ENCODE measurements around the gene MKX. TPM values are rescaled to one million over a fixed set of nuclear protein-coding genes. Genes with fewer than 3 reads are reported as not detected.
"Not testable (repeated sequence)": the region's sequence is repeated elsewhere in the genome, so short reads cannot be mapped to it uniquely, and the experiment has no call there.

The MKX gene
- total and polyA plus RNA-seq, 5 donors = 0.15 to 0.47 (median 0.20) TPM

- Histone ChIP-seq H3K4me1 (ENCODE audit: control insufficient read depth, insufficient read depth, low read length) (peaks cover 3% of the 10 kb centered on the region), H3K27ac (ENCODE audit: low read length) (no peak overlapping the region), H3K9me3 (ENCODE audit: control insufficient read depth, low read length) (no peaks in the 10 kb centered on the region), H3K4me3 (ENCODE audit: low read length) (no peak overlapping the region), H3K27me3 (ENCODE audit: control insufficient read depth, insufficient read depth) (no peaks in the 10 kb centered on the region)
- intact Hi-C loops (cut with DNase I) = no loop called here
- DNase-seq (no peak), ATAC-seq (no peak)
- WGBS = 74% methylated on average over 4 of the region's 4 CpGs
Measured at GRCh38 chr10:27688991-27689390, 56.6 kb downstream of the MKX start.

- intact Hi-C loops (cut with DNase I) = no loop called here
- no peak overlapping the region for H3K27ac ChIP-seq (ENCODE audit: low read length)
- no peak overlapping the region for H3K4me3 ChIP-seq (ENCODE audit: low read length)
- no peaks in the 10 kb centered on the region for H3K9me3 ChIP-seq (ENCODE audit: control insufficient read depth, low read length)
- H3K27me3 ChIP-seq (ENCODE audit: control insufficient read depth, insufficient read depth) = no peaks in the 10 kb centered on the region
- 74% methylated on average over 1 of the region's 1 CpG for WGBS
- DNase-seq = no peak
- no peak for ATAC-seq
- H3K4me1 ChIP-seq (ENCODE audit: control insufficient read depth, insufficient read depth, low read length) = peaks cover 3% of the 10 kb centered on the region
Measured at GRCh38 chr10:27688276-27688675, 57.3 kb downstream of the MKX start.

GRCh38 chr10:27687743-27688142 is 57.9 kb downstream of the MKX start:
- Histone ChIP-seq H3K27ac (ENCODE audit: low read length) (no peak overlapping the region), H3K4me1 (ENCODE audit: control insufficient read depth, insufficient read depth, low read length) (no peaks in the 10 kb centered on the region), H3K4me3 (ENCODE audit: low read length) (no peak overlapping the region), H3K27me3 (ENCODE audit: control insufficient read depth, insufficient read depth) (no peaks in the 10 kb centered on the region), H3K9me3 (ENCODE audit: control insufficient read depth, low read length) (no peaks in the 10 kb centered on the region)
- ATAC-seq (no peak), DNase-seq (no peak)
- intact Hi-C loops (cut with DNase I) = no loop called here
- WGBS = 31% methylated on average over 6 of the region's 6 CpGs

DNA sequence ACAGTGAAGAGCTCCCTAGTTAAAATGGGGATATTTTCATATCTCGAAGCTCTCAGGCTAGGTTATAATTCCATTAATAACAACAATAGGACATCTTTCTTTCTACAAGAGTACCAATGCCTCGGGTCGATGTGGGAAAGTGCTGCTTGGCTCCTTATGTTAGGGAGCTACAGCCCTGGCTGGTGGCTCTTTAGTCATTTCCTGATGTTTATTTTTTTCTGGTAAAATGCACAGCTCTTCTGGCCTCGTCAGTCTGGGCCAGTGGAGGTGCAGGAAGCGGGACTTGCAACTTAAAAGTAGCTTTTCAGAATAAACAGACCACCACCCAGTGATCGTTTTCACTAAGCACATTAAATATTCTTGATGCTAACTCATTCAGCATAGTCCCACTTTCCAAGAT is 58.3 kb downstream of the MKX start:
- no peak overlapping the region for H3K27ac ChIP-seq (ENCODE audit: low read length)

GRCh38 chr10:27685681-27686080 is 59.9 kb downstream of the MKX start:
- intact Hi-C loops (cut with DNase I) = no loop called here
- no peak overlapping the region for H3K27ac ChIP-seq (ENCODE audit: low read length)
- no peak overlapping the region for H3K4me3 ChIP-seq (ENCODE audit: low read length)
- ATAC-seq (no peak), DNase-seq (no peak)
- H3K9me3 ChIP-seq (ENCODE audit: control insufficient read depth, low read length) = no peaks in the 10 kb centered on the region
- WGBS = 82% methylated on average over 8 of the region's 8 CpGs
- no peaks in the 10 kb centered on the region for H3K4me1 ChIP-seq (ENCODE audit: control insufficient read depth, insufficient read depth, low read length)
- no peaks in the 10 kb centered on the region for H3K27me3 ChIP-seq (ENCODE audit: control insufficient read depth, insufficient read depth)

More for the DNA sequence above, 58.3 kb downstream of the MKX start:
- 60% methylated on average over 6 of the region's 6 CpGs for WGBS
- Histone ChIP-seq H3K4me3 (ENCODE audit: low read length) (no peak overlapping the region), H3K9me3 (ENCODE audit: control insufficient read depth, low read length) (no peaks in the 10 kb centered on the region), H3K27me3 (ENCODE audit: control insufficient read depth, insufficient read depth) (no peaks in the 10 kb centered on the region), H3K4me1 (ENCODE audit: control insufficient read depth, insufficient read depth, low read length) (no peaks in the 10 kb centered on the region)
- ATAC-seq = no peak
- intact Hi-C loops (cut with DNase I) = no loop called here
- DNase-seq = no peak

DNA sequence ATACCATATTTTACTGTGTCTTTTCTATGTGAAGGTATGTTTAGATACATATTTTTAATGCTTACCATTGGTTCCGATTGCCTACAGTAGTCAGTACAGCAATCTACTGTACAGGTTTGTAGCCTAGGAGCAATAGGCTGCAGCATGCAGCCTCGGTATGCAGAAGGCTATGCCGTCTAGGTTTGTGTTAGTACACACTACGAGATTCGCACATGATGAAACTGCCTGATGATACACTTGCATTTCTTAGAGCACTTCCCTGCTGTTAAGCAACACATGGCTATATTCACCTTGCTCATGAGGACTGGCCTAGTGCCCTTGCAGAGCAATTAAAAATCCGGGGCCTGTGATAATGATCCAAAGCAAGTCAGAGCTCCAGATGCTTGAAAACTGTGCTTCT is 62.4 kb downstream of the MKX start:
- H3K4me1 ChIP-seq (ENCODE audit: control insufficient read depth, insufficient read depth, low read length) = no peaks in the 10 kb centered on the region
- no peak for ATAC-seq

DNA sequence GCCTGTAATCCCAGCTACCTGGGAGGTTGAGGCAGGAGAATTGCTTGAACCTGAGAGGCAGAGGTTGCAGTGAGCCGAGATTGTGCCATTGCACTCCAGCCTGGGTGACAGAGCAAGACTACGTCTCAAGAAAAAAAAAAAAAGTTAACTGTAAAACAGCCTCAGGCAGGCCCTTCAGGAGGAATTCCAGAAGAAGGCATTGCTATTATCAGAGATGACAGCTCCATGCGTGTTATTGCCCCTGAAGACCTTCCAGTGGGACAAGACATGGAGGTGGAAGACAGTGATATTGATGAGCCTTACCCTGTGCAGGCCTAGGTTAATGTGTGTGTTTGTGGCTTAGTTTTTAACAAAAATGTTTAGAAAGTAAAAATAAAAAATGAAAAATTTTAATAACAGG is 63.8 kb downstream of the MKX start:
- ATAC-seq; H3K4me3 ChIP-seq (ENCODE audit: low read length); H3K27ac ChIP-seq (ENCODE audit: low read length); H3K27me3 ChIP-seq (ENCODE audit: control insufficient read depth, insufficient read depth); H3K9me3 ChIP-seq (ENCODE audit: control insufficient read depth, low read length); intact Hi-C loops (cut with DNase I); H3K4me1 ChIP-seq (ENCODE audit: control insufficient read depth, insufficient read depth, low read length); DNase-seq: not testable (repeated sequence)
- 85% methylated on average over 3 of the region's 3 CpGs for WGBS

More for the DNA sequence above, 62.4 kb downstream of the MKX start:
- WGBS = 88% methylated on average over 6 of the region's 6 CpGs
- Histone ChIP-seq H3K27me3 (ENCODE audit: control insufficient read depth, insufficient read depth) (no peaks in the 10 kb centered on the region), H3K4me3 (ENCODE audit: low read length) (no peak overlapping the region), H3K27ac (ENCODE audit: low read length) (no peak overlapping the region), H3K9me3 (ENCODE audit: control insufficient read depth, low read length) (no peaks in the 10 kb centered on the region)
- intact Hi-C loops (cut with DNase I) = no loop called here
- no peak for DNase-seq

GRCh38 chr10:27680691-27681605 is 64.7 kb downstream of the MKX start:
- ATAC-seq (no peak), DNase-seq (no peak)
- intact Hi-C loops (cut with DNase I) = no loop called here
- no peaks in the 10 kb centered on the region for H3K27me3 ChIP-seq (ENCODE audit: control insufficient read depth, insufficient read depth)
- no peak overlapping the region for H3K27ac ChIP-seq (ENCODE audit: low read length)
- WGBS = 80% methylated on average over 14 of the region's 14 CpGs
- no peaks in the 10 kb centered on the region for H3K9me3 ChIP-seq (ENCODE audit: control insufficient read depth, low read length)
- no peaks in the 10 kb centered on the region for H3K4me1 ChIP-seq (ENCODE audit: control insufficient read depth, insufficient read depth, low read length)
- no peak overlapping the region for H3K4me3 ChIP-seq (ENCODE audit: low read length)

GRCh38 chr10:27680006-27680557 is 65.5 kb downstream of the MKX start:
- no peak overlapping the region for H3K4me3 ChIP-seq (ENCODE audit: low read length)
- DNase-seq (peak in 2 of 3 donors; percentile 46 to 48), ATAC-seq (peak; percentile 72 to 94)
- no peaks in the 10 kb centered on the region for H3K27me3 ChIP-seq (ENCODE audit: control insufficient read depth, insufficient read depth)
- no peaks in the 10 kb centered on the region for H3K4me1 ChIP-seq (ENCODE audit: control insufficient read depth, insufficient read depth, low read length)
- no peak overlapping the region for H3K27ac ChIP-seq (ENCODE audit: low read length)
- H3K9me3 ChIP-seq (ENCODE audit: control insufficient read depth, low read length) = no peaks in the 10 kb centered on the region
- WGBS = 28% methylated on average over 3 of the region's 3 CpGs
- intact Hi-C loops (cut with DNase I) = no loop called here

- intact Hi-C loops (cut with DNase I) = no loop called here
- Histone ChIP-seq H3K4me1 (ENCODE audit: control insufficient read depth, insufficient read depth, low read length) (no peaks in the 10 kb centered on the region), H3K9me3 (ENCODE audit: control insufficient read depth, low read length) (no peaks in the 10 kb centered on the region), H3K27me3 (ENCODE audit: control insufficient read depth, insufficient read depth) (no peaks in the 10 kb centered on the region), H3K4me3 (ENCODE audit: low read length) (no peak overlapping the region), H3K27ac (ENCODE audit: low read length) (no peak overlapping the region)
- WGBS = 27% methylated on average over 5 of the region's 5 CpGs
- no peak for ATAC-seq
- DNase-seq = no peak
Measured at GRCh38 chr10:27679369-27679912, 66.2 kb downstream of the MKX start.

GRCh38 chr10:27678166-27678565 is 67.5 kb downstream of the MKX start:
- WGBS = 65% methylated on average over 6 of the region's 6 CpGs
- H3K27me3 ChIP-seq (ENCODE audit: control insufficient read depth, insufficient read depth) = no peaks in the 10 kb centered on the region
- H3K9me3 ChIP-seq (ENCODE audit: control insufficient read depth, low read length) = no peaks in the 10 kb centered on the region
- no peak overlapping the region for H3K4me3 ChIP-seq (ENCODE audit: low read length)
- no peak for ATAC-seq
- intact Hi-C loops (cut with DNase I) = no loop called here
- DNase-seq = no peak
- H3K27ac ChIP-seq (ENCODE audit: low read length) = no peak overlapping the region
- H3K4me1 ChIP-seq (ENCODE audit: control insufficient read depth, insufficient read depth, low read length) = no peaks in the 10 kb centered on the region
